ENCODE measurements around the gene IGF1R. TPM values are rescaled to one million over a fixed set of nuclear protein-coding genes. Genes with fewer than 3 reads are reported as not detected.
A peak's percentile ranks its signal among the peaks of the same experiment; 100 is the strongest.

The IGF1R gene
- total and polyA plus RNA-seq, 2 of the 13 experiments (the other 11 are each of a cell fraction or from before 2014, with no cell fraction given) = 15.9 to 18.4 TPM

GRCh38 chr15:98671060-98672008, 23.0 kb downstream of the IGF1R start (continued):
- TF ChIP-seq, protein P1, sequence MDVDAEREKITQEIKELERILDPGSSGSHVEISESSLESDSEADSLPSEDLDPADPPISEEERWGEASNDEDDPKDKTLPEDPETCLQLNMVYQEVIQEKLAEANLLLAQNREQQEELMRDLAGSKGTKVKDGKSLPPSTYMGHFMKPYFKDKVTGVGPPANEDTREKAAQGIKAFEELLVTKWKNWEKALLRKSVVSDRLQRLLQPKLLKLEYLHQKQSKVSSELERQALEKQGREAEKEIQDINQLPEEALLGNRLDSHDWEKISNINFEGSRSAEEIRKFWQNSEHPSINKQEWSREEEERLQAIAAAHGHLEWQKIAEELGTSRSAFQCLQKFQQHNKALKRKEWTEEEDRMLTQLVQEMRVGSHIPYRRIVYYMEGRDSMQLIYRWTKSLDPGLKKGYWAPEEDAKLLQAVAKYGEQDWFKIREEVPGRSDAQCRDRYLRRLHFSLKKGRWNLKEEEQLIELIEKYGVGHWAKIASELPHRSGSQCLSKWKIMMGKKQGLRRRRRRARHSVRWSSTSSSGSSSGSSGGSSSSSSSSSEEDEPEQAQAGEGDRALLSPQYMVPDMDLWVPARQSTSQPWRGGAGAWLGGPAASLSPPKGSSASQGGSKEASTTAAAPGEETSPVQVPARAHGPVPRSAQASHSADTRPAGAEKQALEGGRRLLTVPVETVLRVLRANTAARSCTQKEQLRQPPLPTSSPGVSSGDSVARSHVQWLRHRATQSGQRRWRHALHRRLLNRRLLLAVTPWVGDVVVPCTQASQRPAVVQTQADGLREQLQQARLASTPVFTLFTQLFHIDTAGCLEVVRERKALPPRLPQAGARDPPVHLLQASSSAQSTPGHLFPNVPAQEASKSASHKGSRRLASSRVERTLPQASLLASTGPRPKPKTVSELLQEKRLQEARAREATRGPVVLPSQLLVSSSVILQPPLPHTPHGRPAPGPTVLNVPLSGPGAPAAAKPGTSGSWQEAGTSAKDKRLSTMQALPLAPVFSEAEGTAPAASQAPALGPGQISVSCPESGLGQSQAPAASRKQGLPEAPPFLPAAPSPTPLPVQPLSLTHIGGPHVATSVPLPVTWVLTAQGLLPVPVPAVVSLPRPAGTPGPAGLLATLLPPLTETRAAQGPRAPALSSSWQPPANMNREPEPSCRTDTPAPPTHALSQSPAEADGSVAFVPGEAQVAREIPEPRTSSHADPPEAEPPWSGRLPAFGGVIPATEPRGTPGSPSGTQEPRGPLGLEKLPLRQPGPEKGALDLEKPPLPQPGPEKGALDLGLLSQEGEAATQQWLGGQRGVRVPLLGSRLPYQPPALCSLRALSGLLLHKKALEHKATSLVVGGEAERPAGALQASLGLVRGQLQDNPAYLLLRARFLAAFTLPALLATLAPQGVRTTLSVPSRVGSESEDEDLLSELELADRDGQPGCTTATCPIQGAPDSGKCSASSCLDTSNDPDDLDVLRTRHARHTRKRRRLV (CRISPR knock-in tag; IDR thresholded peaks at IDR 0.05) = 0 out of 2 replicates have a peak, but pooled peaks have one; percentile 12
- peak; percentile 80 for TF ChIP-seq NCOA2 (CRISPR knock-in tag; IDR thresholded peaks at IDR 0.05)
- peak; percentile 16; the same call in 1 of the 2 replicates for TF ChIP-seq SIX1 (CRISPR knock-in tag; IDR thresholded peaks at IDR 0.05; ENCODE audit: borderline replicate concordance)
- peak; percentile 72; the same call in 1 of the 2 replicates for TF ChIP-seq IKZF5 (CRISPR knock-in tag; IDR thresholded peaks at IDR 0.05)
- TF ChIP-seq ARID3A (IDR thresholded peaks at IDR 0.05; ENCODE audit: low read depth, low read length) = 0 out of 2 replicates have a peak, but pooled peaks have one; percentile 38
- TF ChIP-seq SALL2 (CRISPR knock-in tag; IDR thresholded peaks at IDR 0.05) = peak; percentile 58; the same call in 1 of the 2 replicates
- TF ChIP-seq NFE2L1 (CRISPR knock-in tag; IDR thresholded peaks at IDR 0.05; ENCODE audit: borderline replicate concordance) = no peak
- peak; percentile 55; the same call in 1 of the 2 replicates for TF ChIP-seq ZNF362 (CRISPR knock-in tag; IDR thresholded peaks at IDR 0.05; ENCODE audit: borderline replicate concordance)
- TF ChIP-seq, protein P2, sequence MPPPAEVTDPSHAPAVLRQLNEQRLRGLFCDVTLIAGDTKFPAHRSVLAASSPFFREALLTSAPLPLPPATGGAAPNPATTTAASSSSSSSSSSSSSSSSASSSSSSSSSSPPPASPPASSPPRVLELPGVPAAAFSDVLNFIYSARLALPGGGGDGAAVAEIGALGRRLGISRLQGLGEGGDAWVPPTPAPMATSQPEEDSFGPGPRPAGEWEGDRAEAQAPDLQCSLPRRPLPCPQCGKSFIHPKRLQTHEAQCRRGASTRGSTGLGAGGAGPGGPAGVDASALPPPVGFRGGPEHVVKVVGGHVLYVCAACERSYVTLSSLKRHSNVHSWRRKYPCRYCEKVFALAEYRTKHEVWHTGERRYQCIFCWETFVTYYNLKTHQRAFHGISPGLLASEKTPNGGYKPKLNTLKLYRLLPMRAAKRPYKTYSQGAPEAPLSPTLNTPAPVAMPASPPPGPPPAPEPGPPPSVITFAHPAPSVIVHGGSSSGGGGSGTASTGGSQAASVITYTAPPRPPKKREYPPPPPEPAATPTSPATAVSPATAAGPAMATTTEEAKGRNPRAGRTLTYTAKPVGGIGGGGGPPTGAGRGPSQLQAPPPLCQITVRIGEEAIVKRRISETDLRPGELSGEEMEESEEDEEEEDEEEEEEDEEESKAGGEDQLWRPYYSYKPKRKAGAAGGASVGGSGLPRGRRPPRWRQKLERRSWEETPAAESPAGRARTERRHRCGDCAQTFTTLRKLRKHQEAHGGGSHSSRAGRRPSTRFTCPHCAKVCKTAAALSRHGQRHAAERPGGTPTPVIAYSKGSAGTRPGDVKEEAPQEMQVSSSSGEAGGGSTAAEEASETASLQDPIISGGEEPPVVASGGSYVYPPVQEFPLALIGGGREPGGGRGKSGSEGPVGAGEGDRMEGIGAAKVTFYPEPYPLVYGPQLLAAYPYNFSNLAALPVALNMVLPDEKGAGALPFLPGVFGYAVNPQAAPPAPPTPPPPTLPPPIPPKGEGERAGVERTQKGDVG (CRISPR knock-in tag; IDR thresholded peaks at IDR 0.05; ENCODE audit: borderline replicate concordance) = no peak
- no peak for TF ChIP-seq SOX6 (IDR thresholded peaks at IDR 0.05)
- peak; percentile 96 for TF ChIP-seq SOX6 (CRISPR knock-in tag; IDR thresholded peaks at IDR 0.05)
- TF ChIP-seq SNAPC2 (CRISPR knock-in tag; IDR thresholded peaks at IDR 0.05) = no peak
- peak; percentile 58 for TF ChIP-seq ELF3 (CRISPR knock-in tag; IDR thresholded peaks at IDR 0.05)
- peak; percentile 89 for TF ChIP-seq CEBPG (CRISPR knock-in tag; IDR thresholded peaks at IDR 0.05)
